CD14-positive monocyte (primary cell): ENCODE data around the gene CTNND2. TPM values are rescaled to one million over a fixed set of nuclear protein-coding genes. Genes with fewer than 3 reads are reported as not detected.

ENCODE experiments used
- DNase-seq, 3 donors: peaks; one replicate each; pipeline ENCODE4 v3.0.0-alpha.2; 2011 to 2022
- H2AFZ ChIP-seq: 2 replicates; pipeline ENCODE4 v1.6.0; 2012; ENCODE audit warnings: mild to moderate bottlenecking, low read depth, low read length, inconsistent platforms; ENCODE audit not compliant: insufficient read depth, poor library complexity, severe bottlenecking
- H3K27ac ChIP-seq, 2 donors: 1 replicate in 1 of 2; 2 replicates in 1 of 2; pipeline ENCODE4 v1.5.1; 2012 to 2013; ENCODE audit warnings: low read length in 2 of 2, control low read depth in 1 of 2, inconsistent platforms in 1 of 2, low read depth in 1 of 2, mild to moderate bottlenecking in 1 of 2
- H3K27me3 ChIP-seq, 2 donors: one replicate each; pipeline versions ENCODE4 v1.6.0 to v1.6.1; 2011 to 2013; ENCODE audit warnings: low read length in 2 of 2; ENCODE audit not compliant: control insufficient read depth in 2 of 2, insufficient read depth in 2 of 2
- H3K36me3 ChIP-seq, 2 donors: replicated peaks in 1 of 2; 1 replicate in 1 of 2; 2 replicates in 1 of 2; pipeline versions ENCODE4 v1.5.1 to v1.6.1; 2012 to 2013; ENCODE audit warnings: low read length in 2 of 2, control low read depth in 1 of 2, inconsistent platforms in 1 of 2, mild to moderate bottlenecking in 1 of 2; ENCODE audit not compliant: insufficient read depth in 2 of 2, control insufficient read depth in 1 of 2
- H3K4me1 ChIP-seq, 2 donors: 1 replicate in 1 of 2; 2 replicates in 1 of 2; pipeline versions ENCODE4 v1.5.1 to v1.6.1; 2012 to 2013; ENCODE audit warnings: low read length in 2 of 2, control low read depth in 1 of 2, inconsistent platforms in 1 of 2, mild to moderate bottlenecking in 1 of 2, moderate library complexity in 1 of 2; ENCODE audit not compliant: insufficient read depth in 2 of 2, control insufficient read depth in 1 of 2
- H3K4me2 ChIP-seq: replicated peaks from 2 replicates; pipeline ENCODE3; 2012; ENCODE audit warnings: low read length, moderate library complexity, mild to moderate bottlenecking; ENCODE audit not compliant: poor library complexity, severe bottlenecking; ENCODE audit errors: extremely low read depth
- H3K4me3 ChIP-seq, 3 experiments: fragments of 200-600 bp in 1 of 3; sonication (generic) in 1 of 3; replicated peaks in 1 of 3; 1 replicate in 2 of 3; 2 replicates in 1 of 3; pipeline ENCODE4 v1.5.1; 2011 to 2013; ENCODE audit warnings: low read length in 3 of 3, mild to moderate bottlenecking in 3 of 3, control low read depth in 2 of 3, low read depth in 2 of 3, inconsistent platforms in 1 of 3, moderate library complexity in 1 of 3
- H3K79me2 ChIP-seq: 2 replicates; pipeline ENCODE4 v1.6.0; 2012; ENCODE audit warnings: mild to moderate bottlenecking, control low read depth, inconsistent platforms, low read length, moderate library complexity; ENCODE audit not compliant: insufficient read depth
- H3K9ac ChIP-seq: 2 replicates; pipeline ENCODE4 v1.6.0; 2017; ENCODE audit warnings: low read length, mild to moderate bottlenecking; ENCODE audit not compliant: insufficient read depth, poor library complexity, severe bottlenecking
- H3K9me3 ChIP-seq, 2 donors: replicated peaks in 1 of 2; 1 replicate in 1 of 2; 2 replicates in 1 of 2; pipeline versions ENCODE4 v1.5.1 to v1.6.1; 2012 to 2013; ENCODE audit warnings: low read length in 2 of 2, control low read depth in 1 of 2; ENCODE audit not compliant: control insufficient read depth in 1 of 2, insufficient read depth in 1 of 2
- H4K20me1 ChIP-seq: 2 replicates; pipeline ENCODE4 v1.6.0; 2012; ENCODE audit warnings: mild to moderate bottlenecking, low read length, control low read depth, moderate library complexity; ENCODE audit not compliant: insufficient read depth
- H3K27ac Mint-ChIP-seq, 7 donors: one replicate each; pipeline ENCODE4 v1.8.0; 2020; ENCODE audit warnings: mild to moderate bottlenecking in 7 of 7, mixed read lengths in 7 of 7, moderate library complexity in 6 of 7, inconsistent platforms in 2 of 7
- H3K27me3 Mint-ChIP-seq, 3 donors: one replicate each; pipeline ENCODE4 v1.8.0; 2021 to 2022; ENCODE audit warnings: low read depth in 3 of 3, mild to moderate bottlenecking in 3 of 3, mixed read lengths in 3 of 3, moderate library complexity in 3 of 3, inconsistent platforms in 1 of 3
- H3K36me3 Mint-ChIP-seq, 2 donors: one replicate each; pipeline ENCODE4 v1.8.0; 2020; ENCODE audit warnings: mixed read lengths in 2 of 2, inconsistent platforms in 1 of 2, mild to moderate bottlenecking in 1 of 2
- H3K4me1 Mint-ChIP-seq: one replicate; pipeline ENCODE4 v1.8.0; 2020; ENCODE audit warnings: mild to moderate bottlenecking, mixed read lengths
- H3K4me3 Mint-ChIP-seq, 2 donors: one replicate each; pipeline ENCODE4 v1.8.0; 2020; ENCODE audit warnings: mild to moderate bottlenecking in 2 of 2, mixed read lengths in 2 of 2, moderate library complexity in 1 of 2
- H3K9me3 Mint-ChIP-seq, 7 donors: one replicate each; pipeline ENCODE4 v1.8.0; 2020 to 2022; ENCODE audit warnings: mixed read lengths in 7 of 7, mild to moderate bottlenecking in 6 of 7, moderate library complexity in 6 of 7, inconsistent platforms in 2 of 7
- WGBS: methylation state at CpG from one replicate; pipeline ENCODE4 v1.1.5; 2013; ENCODE audit warnings: missing lambda C conversion rate; ENCODE audit not compliant: insufficient coverage; 5-methylcytosine and 5-hydroxymethylcytosine counted together
- intact Hi-C, 2 donors: fragments of 100-400 bp; cut with micrococcal nuclease; formaldehyde crosslinking; loops; one replicate each; pipeline versions ENCODE4 v1.15.0 to v1.15.1; 2023
- polyA plus RNA-seq, 3 donors: library from polyadenylated mRNA; depleted of rRNA in 1 of 3; unstranded in 2 of 3; stranded (reverse) in 1 of 3; fragments of 300-500 nt in 2 of 3; fragments of >200 nt in 1 of 3; fragmentation: Illumina TruSeq in 2 of 3; gene quantifications; 1 replicate in 2 of 3; 2 replicates in 1 of 3; pipeline ENCODE4 v1.2.3, GENCODE V29; 2012 to 2021
- TF ChIP-seq, protein P1 (sequence below): fragments of 200-600 bp; IDR thresholded peaks from one replicate; pipeline ENCODE4 v1.8.0; 2022; ENCODE audit warnings: antibody characterized with exemption, mild to moderate bottlenecking

Gene CTNND2
- polyA plus RNA-seq, 3 donors = not detected

DNA sequence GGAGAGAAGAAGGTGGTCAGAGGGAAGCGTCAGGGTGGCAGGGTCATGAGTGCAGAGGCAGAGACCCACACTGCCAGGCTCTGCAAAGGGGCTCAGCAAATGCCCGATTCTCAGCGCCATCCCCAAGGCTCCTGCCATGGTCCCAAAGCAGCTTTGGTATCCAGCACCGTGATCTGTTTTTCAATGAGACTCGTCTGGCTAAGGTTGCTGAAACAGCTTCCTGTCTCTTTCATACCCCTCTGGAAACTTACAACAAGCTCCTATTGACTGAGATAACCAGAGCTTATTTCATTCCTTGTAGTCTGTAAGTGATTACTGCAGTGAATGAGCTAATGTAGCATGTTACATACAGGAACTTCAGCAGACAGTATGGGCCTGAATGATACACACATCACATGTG is 574.6 kb downstream of the CTNND2 start:
- Histone ChIP-seq H3K4me3 (no peak overlapping the region), H4K20me1 (no peaks in the 10 kb centered on the region), H3K9me3 (peaks cover 0 to 4% of the 10 kb centered on the region in 2 donors), H2AFZ (no peak overlapping the region), H3K27ac (no peak overlapping the region), H3K36me3 (no peaks in the 10 kb centered on the region), H3K79me2 (no peaks in the 10 kb centered on the region), H3K9ac (no peak overlapping the region), H3K4me1 (no peaks in the 10 kb centered on the region), H3K4me2 (no peak overlapping the region), H3K27me3 (no peaks in the 10 kb centered on the region)
- H3K27me3 Mint-ChIP-seq = peaks cover 4 to 7% (median 7%) of the 10 kb centered on the region in 3 donors
- TF ChIP-seq, protein P1, sequence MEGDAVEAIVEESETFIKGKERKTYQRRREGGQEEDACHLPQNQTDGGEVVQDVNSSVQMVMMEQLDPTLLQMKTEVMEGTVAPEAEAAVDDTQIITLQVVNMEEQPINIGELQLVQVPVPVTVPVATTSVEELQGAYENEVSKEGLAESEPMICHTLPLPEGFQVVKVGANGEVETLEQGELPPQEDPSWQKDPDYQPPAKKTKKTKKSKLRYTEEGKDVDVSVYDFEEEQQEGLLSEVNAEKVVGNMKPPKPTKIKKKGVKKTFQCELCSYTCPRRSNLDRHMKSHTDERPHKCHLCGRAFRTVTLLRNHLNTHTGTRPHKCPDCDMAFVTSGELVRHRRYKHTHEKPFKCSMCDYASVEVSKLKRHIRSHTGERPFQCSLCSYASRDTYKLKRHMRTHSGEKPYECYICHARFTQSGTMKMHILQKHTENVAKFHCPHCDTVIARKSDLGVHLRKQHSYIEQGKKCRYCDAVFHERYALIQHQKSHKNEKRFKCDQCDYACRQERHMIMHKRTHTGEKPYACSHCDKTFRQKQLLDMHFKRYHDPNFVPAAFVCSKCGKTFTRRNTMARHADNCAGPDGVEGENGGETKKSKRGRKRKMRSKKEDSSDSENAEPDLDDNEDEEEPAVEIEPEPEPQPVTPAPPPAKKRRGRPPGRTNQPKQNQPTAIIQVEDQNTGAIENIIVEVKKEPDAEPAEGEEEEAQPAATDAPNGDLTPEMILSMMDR = no peak
- no peaks in the 10 kb centered on the region for H3K4me1 Mint-ChIP-seq
- no peaks in the 10 kb centered on the region for H3K36me3 Mint-ChIP-seq
- WGBS = 100% methylated on average over 2 of the region's 5 CpGs
- no peak overlapping the region for H3K4me3 Mint-ChIP-seq
- peaks cover 2 to 14% (median 4%) of the 10 kb centered on the region in 7 donors for H3K9me3 Mint-ChIP-seq
- H3K27ac Mint-ChIP-seq = peak overlapping the region in 1 of 7 donors; percentile 19
- intact Hi-C loops = no loop called here
- no peak for DNase-seq

DNA sequence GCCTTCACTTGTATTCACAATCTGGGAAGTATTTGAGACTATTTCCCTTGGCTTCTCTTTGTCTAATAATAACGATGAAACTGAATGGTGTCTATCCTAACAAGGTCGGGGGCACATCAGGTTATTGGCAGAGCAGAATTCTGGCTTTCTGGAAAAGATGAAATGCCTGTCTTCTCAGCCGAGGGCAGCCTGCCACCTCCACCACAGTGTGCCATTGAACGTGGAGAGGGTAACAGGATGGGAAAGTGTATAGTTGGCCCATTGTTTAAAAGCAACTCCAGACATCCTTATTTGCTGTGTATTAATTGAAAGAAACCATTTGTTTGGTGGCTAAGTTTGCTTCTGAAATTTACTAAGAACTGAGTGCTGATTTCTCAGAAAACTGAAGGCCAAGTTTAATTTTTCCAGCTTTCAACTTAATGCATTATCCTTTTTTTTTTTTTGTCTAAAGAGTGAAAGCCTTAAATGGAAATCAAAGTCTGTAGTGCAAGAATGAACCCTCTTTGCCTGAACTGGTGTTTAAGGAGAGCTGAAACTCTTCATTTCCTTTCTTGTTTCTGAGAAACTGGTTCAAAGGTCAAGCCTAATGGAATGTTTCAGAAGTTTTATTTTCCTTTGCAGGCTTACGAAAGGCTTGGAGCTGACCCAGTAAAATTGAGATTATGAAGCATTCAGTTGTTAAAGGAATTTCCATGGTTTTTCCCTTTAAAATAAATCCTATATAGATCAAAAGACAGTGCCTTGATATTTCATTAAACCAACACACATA is 579.5 kb downstream of the CTNND2 start:
- H3K27me3 ChIP-seq = no peaks in the 10 kb centered on the region
- no peak overlapping the region for H3K27ac ChIP-seq
- no peaks in the 10 kb centered on the region for H3K79me2 ChIP-seq
- Mint-ChIP-seq H3K9me3 (peaks cover 0 to 2% (median 0%) of the 10 kb centered on the region in 7 donors), H3K4me3 (no peak overlapping the region), H3K27me3 (peaks cover 0 to 3% (median 0%) of the 10 kb centered on the region in 3 donors), H3K4me1 (peaks cover 32% of the 10 kb centered on the region), H3K36me3 (no peaks in the 10 kb centered on the region), H3K27ac (peak overlapping the region in 4 of 7 donors; percentile 12 to 57 (median 45))
- 93% methylated on average over 2 of the region's 5 CpGs for WGBS
- no peak overlapping the region for H3K9ac ChIP-seq
- intact Hi-C loops = no loop called here
- no peaks in the 10 kb centered on the region for H3K36me3 ChIP-seq
- H3K4me2 ChIP-seq = no peak overlapping the region
- TF ChIP-seq, protein P1 = no peak
- H4K20me1 ChIP-seq = no peaks in the 10 kb centered on the region
- peaks cover 30 to 31% of the 10 kb centered on the region in 2 donors for H3K4me1 ChIP-seq
- no peaks in the 10 kb centered on the region for H3K9me3 ChIP-seq
- H2AFZ ChIP-seq = no peak overlapping the region
- DNase-seq = no peak
- no peak overlapping the region for H3K4me3 ChIP-seq
